Glomerular visceral epithelial cell (primary cell): Measurements from ENCODE around the gene VWA2.

Experiments used
- DNase-seq: peaks from one replicate; pipeline ENCODE4 v3.0.0-alpha.2; 2016; ENCODE audit errors: extremely low spot score

The VWA2 gene

DNA sequence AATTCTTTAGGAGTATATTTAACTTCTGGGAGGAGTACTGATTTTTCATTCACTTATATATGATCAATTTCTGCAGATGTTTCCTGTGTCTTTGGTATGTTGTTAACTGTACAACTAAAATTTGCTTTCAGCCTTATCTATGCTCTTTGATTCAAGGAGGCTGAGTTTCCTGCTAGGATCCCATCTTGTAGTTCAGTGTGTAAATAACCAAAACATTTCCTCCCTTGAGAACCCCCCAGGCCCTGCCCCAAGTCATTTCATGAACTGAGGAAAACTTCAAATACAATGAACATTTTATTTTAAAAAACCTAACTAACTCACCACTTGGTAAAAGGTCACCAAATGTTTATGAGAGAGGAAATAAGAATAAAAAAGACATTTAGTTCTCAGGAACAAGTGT lies 55.5 kb downstream of the VWA2 start:
- no peak for DNase-seq

DNA sequence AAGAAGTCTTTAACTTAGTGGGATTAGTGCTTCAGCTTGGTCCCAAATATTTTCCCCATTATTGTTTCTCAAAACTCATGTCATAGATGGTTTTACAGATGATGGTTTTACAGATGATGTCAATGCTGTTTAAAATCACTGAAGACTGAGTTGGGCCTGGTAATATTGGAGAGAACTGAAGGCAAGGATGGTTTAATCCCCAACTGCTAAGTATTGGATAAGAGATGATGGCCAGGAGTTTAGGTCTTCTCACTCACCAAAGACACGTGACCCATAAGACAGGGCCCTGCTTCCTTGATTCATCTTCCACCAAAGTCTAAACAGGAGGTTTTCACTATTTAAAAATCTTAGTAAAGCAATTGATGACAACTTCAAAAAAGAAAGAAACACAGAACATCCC lies 56.3 kb downstream of the VWA2 start:
- no peak for DNase-seq

DNA sequence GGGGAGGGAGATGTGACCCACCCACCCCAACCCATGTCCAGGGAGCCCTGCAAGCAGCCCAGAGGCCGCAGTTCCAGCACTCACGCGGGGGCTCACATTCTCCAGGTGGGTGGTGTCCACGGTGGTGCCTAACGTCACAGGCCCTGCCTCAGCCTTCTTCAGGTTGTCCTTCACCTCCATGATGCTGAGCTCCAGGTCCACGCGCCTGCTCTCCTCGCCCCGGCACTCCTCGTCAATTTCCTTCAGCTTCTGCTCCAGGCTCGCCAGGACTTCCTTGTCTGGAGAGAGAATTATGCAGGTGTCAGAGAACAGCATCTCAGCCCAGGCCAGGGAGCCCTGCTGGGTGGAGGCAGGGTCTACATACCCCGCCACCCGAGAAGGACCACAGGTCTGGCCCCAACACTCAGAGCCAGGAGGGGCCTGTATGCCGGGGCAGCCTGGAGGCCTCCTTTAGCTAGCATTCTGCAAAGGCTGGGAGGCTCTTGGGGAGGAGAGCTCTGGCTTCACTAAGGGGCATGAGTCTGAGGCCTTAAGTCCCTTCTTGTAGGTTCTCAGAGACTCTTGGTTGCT lies 58.2 kb downstream of the VWA2 start:
- DNase-seq: no peak

DNA sequence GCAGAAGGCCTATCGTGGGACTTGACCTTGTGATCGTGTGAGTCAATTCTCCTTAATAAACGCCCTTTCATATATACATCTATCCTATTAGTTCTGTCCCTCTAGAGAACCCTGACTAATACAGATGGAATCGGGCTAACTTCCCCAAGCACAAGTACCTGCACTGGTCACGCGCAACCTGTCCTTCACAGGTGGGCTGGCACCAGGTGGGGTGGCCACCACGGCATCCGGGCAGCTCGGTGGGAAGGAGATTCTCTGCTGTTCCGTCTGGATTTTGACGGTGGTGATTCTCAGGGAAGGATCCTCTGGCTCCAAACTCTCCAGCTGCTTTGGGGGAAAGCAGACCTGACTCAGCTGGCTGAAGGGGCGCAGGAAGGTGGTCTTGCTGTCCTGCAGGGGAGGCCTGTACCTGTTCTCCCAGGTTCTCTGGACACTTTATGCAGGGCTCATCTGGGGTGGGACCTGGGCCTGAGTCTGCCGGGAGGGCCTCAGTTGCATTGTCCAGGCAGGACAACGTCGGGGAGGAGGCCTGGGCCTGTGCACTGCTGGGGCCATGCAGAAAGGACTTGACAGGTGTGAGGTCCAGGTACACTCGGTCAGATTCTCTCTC lies 61.1 kb downstream of the VWA2 start:
- no peak for DNase-seq

DNA sequence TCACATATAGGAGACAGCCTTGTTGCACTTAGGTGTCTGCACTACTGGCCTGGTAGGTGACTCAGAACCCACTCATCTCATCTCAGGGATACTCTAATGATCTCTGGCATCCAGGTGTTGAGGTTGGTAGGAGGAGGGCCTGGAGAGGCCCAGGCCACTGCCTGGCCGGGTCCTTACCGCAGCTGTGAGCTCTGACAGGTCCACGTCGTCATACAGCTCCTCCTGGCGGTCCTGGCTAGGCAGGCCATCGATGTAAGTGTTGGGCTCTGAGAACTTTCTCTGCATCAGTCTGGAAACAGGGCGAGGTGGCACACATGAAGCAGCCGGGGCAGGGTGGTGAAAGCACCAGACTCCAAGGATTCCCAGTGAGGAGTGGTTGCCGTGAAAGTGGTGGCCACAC lies 62.1 kb downstream of the VWA2 start:
- peak; percentile 39 for DNase-seq

DNA sequence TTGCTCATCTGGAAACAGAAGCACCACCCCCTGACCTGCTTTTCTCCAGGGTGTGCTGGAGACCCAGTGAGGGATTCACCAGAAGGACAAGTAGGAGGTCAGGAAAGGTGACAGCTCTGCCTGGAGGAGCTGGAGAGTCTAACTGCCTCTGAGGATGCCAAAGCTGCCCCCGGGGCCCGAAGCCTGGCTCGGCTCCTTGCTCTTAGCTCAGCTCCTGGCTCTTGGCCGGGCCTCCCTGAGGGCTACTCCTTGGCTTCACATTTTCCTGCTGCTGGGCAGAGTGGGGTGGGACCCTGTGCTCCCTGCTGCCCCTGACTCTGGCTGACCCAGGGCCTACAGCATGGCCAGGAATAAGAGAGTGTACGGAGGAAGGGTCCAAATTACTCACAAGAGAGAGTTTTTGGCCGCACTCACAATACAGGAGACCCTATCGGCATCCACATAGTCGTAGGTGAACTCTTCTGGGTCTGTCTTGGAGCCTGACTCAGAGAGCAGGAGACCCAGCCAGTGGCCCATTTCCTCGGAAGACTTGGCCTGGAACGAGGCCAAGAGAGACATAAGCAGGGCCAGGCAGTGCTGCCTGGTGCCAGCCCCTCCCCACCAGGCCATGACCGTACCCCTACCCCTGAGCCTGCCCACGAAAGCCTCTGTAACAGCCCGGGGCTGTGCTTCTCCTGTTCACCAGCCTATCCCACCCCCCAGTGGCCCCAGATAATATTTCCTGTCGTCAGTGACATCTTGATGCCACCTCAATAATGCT lies 63.1 kb downstream of the VWA2 start:
- DNase-seq: peak; percentile 32

DNA sequence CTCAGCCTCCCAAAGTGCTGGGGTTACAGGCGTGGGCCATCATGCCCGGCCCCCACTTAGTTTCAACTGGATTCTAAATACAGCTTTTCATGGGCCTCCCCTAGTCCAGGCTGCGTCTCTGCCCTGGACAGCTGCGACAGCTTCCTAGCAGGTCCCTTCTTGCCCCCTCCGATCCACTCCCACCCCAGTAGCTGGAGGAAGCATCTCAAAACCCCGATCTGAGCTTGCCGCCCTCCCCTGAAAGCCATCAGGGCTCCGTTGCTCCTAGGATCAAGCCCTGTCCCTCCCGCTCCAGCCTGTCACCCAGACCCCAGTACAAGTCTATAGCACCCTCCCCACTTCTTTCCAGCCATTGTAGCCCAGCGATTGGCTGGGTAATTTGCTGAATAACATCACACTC lies 64.5 kb downstream of the VWA2 start:
- no peak for DNase-seq

DNA sequence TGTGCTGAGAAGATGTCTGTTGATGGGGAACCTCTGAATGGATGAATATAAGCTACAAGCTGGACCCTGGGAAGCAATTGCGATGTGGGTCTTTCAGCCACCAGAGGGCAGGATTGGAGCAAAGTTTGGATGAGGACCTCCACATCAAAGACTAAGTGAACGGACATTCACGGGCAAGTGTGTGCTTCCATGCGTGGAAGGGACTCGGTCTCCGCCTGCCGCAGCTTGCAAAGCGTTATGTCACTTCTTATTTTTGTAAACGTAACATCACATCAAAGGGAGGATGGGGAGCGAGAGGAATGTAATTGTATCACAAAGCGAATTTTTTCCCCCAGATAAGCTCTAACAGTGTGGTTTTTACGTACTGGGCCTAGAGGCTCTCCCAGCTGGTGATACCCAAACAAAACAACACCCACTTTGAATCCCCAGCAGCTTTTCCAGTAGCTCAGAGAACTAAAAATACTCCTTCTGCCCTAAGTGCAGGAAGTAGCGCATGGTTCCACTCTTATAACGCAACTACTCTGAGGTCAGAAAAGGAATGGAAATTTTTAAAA lies 65.0 kb downstream of the VWA2 start:
- peak; percentile 95 for DNase-seq

DNA sequence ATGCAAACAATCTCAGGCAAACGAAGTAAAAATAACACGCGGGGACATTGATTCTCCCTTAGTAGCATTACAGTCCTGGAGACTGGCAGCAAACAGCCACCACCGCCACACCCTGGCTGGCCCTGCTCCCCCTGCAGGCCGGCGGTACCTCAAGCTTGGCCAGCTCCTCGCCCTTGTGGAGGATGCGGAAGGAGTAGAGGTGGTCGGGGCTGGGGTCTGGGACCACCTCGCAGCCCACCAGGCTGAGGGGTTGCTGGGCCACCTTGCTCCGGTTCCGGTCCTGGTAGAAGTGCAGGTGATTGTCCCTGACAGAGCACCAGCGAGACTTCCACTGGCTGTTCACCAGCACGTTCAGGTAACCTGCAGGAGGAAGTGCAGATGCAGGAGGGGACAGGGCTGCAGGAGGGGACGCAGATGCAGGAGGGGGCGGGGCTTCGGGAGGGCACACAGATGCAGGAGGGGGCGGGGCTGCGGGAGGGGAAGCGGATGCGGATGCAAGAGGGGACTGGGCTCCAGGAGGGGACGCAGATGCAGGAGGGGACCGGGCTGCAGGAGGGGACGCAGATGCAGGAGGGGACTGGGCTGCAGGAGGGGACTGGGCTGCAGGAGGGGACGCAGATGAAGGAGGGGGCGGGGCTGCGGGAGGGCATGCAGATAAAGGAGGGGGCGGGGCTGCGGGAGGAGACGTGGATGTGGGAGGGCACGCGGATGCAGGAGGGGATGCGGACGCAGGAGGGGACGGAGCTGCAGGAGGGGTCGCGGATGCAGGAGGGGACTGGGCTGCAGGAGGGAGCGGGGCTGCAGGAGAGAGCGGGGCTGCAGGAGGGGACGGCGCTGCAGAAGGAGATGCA lies 65.7 kb downstream of the VWA2 start:
- DNase-seq: no peak

DNA sequence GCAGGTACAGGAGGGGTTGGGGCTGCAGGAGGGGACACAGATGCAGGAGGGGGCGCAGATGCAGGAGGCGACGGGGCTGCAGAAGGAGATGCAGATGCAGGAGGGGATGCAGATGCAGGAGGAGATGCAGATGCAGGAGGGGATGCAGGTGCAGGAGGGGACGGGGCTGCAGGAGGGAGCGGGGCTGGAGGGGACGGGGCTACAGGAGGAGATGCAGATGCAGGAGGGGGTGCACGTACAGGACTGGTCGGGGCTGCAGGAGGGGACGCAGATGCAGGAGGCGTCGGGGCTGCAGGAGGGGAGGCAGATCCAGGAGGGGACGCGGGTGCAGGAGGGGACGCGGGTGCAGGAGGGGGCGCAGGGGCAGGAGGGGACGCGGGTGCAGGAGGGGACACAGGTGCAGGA lies 66.5 kb downstream of the VWA2 start:
- no peak for DNase-seq

DNA sequence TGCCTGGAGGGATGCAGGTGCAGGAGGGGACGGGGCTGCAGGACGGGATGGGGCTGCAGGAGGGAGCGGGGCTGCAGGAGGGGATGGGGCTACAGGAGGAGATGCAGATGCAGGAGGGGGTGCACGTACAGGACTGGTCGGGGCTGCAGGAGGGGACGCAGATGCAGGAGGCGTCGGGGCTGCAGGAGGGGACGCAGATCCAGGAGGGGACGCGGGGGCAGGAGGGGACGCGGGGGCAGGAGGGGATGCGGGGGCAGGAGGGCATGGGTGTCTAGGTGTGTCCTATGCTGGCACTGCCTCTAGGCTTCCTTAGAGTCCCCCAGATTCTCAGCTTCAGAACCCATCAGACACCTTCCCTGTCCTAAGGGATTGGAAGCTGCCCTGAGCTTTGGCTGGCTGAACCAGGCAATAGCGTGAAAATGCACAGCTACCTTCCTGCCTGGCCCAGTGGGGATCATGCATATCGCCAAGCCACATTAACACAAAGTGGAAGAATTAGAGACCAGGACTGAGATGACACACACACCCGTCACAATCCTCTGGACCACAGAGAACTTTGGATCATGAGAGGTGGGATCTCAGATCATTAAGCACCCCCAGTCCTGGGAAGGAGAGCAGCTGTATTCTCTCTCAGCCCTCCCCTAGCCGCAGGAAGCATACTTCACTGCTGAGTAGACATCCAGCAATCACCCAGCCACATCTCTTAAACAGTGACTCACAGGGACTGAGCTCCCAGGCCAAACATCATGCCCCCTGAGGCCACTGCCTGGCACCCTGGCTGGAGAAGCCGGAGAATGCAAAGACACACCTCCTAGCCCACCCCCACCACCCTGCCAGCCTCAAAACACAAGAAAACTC lies 67.3 kb downstream of the VWA2 start:
- peak; percentile 99 for DNase-seq

DNA sequence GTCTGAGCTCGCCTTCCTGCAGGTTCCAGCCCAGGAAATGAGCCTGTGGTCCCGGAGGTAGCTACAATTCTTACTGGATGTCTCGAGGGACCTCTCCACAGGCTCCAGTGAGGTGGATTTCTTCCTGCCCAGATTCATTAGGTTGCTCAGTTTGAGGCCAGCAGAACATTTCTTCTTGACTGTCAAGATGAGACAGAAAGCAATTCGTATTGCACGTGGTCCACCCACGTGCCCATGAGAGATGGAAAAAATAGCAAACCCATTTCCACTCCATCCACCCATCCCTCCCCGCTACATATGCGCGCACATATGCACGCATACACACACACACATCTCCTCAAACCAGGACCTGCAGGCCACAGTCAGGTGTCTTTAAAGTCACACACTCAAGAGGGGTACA lies 68.7 kb downstream of the VWA2 start:
- no peak for DNase-seq

DNA sequence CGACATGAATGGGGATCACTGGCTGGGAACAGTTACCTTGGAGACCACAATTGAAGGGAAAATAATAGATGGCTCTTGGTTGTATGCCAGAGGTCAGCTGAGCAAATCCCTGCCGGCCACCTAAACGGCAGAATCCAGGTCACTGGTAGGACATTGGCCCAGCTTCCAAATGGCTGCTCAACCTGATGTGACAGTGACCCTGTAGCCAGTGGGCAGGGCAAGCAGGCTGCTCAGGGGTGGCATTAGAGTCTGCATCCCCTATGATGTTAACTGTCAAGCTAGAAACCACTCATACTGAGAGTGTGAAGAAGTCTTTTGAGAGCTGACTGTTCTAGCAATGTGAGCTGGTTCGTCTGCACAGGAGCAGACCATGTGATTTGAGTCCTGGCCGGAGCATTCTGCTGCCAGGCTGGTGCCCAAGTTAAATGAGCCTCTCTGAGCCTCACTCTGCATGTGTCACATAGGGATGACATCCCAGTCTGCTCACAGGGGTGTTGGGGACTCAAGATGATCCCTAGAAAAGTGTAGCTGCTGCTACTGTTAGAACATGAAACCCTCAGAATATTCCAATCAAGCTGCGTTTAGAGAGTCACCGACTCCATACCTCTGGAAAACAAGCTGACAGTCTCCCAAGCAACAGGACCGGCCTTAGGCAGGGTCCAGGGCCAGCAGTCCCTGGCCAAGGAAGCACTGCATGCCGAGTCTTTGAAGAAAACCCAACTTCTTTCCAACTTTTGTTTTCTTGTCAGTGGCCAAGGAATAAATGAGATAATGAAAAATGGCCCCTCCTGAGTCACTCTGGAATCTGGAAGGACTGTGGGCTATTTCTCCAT lies 69.7 kb downstream of the VWA2 start:
- DNase-seq: peak; percentile 30

DNA sequence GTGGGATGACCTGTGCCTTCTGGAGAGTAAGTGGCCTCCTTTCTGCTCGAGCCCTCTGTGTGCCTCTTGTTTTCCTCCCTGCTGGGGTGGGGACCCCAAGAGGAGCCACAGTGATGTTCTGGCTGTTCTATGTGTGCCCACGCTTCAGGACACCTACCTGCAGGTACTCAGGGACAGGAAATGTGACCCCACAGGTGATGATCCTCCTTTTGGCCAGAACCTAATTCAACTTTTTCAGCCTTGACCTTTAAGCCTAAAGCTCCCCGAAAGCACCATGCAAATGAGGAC lies 70.3 kb downstream of the VWA2 start:
- DNase-seq: no peak

DNA sequence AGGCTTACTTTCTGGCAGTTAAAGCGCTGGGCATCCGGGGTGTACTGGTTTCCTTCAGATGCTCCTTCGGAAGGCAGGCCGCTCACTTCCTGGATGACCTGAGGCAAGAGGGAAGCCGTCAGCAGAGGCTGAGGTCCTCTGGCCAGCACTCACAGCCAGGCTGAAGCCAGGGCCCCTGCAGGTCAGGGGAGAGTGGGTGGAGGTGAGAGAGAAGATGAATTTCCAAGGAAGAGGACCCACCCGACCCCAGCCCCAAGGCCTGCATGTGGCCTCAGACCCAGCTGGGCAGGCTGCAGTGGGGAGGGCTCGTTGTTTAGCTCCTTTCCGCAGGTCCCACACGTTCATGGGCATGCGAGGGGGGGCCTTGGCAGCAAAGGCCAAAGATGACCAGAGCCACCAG lies 71.3 kb downstream of the VWA2 start:
- no peak for DNase-seq

DNA sequence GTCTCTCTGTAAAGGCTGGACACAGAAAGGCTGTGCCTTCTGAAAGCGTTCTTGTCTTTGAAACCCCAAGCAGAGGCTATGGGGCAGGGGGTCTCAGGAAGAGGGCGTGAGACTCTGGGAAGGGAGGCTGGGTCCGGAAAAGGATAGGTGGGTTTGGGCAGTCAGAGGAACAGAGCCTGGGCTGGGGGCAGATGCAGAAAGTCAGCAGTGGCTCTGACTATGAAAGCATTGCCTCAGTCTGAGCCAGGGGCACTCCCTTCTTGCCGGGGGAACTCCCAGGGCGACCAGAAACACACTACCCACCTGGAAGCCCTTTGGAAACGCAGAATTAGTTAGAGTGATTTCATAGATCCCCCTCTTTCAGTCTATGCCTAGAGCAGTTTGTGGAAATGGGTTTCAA lies 72.0 kb downstream of the VWA2 start:
- DNase-seq: no peak

DNA sequence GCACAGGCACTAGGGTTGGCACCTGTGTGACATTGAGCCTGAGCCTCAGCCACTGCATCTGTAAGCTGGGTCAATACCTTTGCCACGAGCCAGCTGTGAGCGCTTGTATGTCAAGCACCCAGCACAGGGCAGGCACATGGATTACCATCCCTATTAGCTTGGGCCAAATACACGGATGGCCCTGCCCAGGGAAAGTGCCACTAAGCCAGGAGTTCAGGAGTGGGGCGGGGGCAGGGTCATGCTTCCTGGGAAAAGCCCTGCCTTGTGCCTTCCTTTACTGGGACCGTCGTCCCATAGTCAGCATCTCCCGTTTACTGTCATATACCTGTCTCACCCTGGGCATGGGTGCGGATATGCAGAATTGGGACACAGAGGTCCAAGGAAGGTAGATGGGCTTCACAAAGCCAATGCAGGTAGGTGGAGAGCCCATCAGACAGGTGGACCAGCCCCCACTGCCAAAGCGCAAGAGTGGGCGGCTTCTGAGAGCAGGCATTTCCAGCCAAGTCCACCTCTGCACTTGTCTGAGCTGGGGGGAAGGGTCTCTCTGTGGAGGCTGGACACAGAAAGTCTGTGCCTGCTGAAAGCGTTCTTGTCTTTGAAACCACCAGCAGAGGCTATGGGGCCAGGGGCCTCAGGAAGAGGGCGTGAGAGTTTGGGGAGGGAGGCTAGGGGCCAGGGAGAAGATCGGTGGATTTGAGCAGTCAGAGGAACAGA lies 72.6 kb downstream of the VWA2 start:
- no peak for DNase-seq

DNA sequence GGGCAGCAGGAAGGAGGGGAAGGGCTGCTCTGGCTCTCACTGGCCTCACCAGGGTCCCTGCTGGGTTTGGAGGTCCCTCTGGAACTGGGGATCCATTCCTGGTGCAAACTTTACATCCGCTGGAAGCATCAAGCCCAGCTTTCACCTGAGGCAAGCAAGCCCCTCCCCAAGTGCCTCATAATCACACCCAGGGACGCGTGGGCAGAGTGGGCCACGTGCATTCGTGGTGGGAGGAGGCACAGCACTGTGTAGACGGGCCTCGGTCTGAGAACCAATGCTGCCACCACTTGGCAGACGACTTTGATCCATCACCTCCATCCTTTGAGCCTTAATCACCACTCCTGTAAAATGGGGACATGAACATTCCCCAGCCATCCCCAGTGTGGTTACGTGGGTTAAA lies 74.1 kb downstream of the VWA2 start:
- no peak for DNase-seq

DNA sequence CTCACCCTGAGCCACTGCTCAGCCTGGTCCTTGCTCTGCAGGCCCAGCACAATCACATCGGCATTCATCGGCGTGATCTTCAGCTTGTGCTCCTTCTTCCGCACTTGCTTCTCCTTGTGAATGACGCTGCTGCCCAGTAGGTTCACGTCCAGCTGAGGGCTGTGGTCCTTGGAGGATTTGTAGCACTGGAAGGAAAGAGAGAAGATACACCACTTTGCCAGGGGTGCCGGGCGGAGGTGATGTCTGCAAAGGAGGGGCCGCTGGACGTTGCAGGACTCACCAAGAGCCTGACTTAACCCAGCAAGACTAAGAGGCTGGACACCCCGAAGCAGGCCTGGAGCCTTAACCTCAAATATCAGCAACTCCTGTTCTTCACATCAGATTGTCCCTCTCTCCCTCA lies 74.8 kb downstream of the VWA2 start:
- no peak for DNase-seq
